Activated CD4-positive, alpha-beta T cell treated with anti-CD3 and anti-CD28 coated beads, Interleukin-2, amount 10 ng/mL, durations not matched to agents 24 days and 14 days (primary cell): ENCODE results near the gene LDLRAD4. TPM values are rescaled to one million over a fixed set of nuclear protein-coding genes. Genes with fewer than 3 reads are reported as not detected.
"Not testable (repeated sequence)": the region's sequence is repeated elsewhere in the genome, so short reads cannot be mapped to it uniquely, and the experiment has no call there.

Experiments used
- DNase-seq: peaks from one replicate; pipeline ENCODE4 v3.0.0; 2022
- H3K27ac Mint-ChIP-seq: one replicate; pipeline ENCODE4 v1.8.0; 2022; ENCODE audit warnings: mild to moderate bottlenecking, mixed read lengths
- H3K27me3 Mint-ChIP-seq: one replicate; pipeline ENCODE4 v1.8.0; 2022; ENCODE audit warnings: mixed read lengths
- H3K36me3 Mint-ChIP-seq: one replicate; pipeline ENCODE4 v1.8.0; 2022; ENCODE audit warnings: low read depth, mild to moderate bottlenecking, mixed read lengths
- H3K4me1 Mint-ChIP-seq: one replicate; pipeline ENCODE4 v1.8.0; 2021; ENCODE audit warnings: mixed read lengths
- H3K4me3 Mint-ChIP-seq: one replicate; pipeline ENCODE4 v1.8.0; 2022; ENCODE audit warnings: mild to moderate bottlenecking, moderate library complexity, mixed read lengths
- H3K9me3 Mint-ChIP-seq: one replicate; pipeline ENCODE4 v1.8.0; 2021; ENCODE audit warnings: mixed read lengths
- intact Hi-C: fragments of 100-400 bp; cut with micrococcal nuclease; formaldehyde crosslinking; loops from one replicate; pipeline ENCODE4 v1.15.1; 2023
- total RNA-seq: library from RNA; stranded (reverse); gene quantifications from 2 replicates; pipeline ENCODE4 v1.2.3, GENCODE V29; 2022

The LDLRAD4 gene
- total RNA-seq, 1 donor from 2014 or later = 36.5 TPM

DNA sequence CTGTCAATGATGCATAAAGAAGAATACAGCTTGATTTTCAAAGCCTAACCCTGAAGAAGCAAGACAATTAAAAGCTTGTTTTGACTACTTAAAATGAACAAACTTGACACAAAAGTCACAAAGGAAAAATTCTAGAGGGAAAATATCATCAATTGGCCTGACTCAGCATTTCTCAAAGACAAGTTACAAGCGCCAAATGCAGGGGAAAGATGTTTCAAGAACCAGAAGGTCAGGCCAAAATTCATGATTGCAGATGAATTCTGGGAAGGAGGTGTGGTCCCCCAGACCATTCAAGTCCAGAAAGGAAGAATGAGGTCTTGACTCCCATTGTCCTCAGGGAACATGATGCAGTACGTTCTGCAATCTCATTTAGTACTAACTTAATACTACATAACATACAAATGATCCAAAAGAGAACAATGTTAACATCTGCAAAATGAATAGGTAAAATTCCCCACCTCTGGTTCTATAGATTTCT, 443.3 kb downstream of the LDLRAD4 start:
- Mint-ChIP-seq H3K27ac (no peak overlapping the region), H3K4me3 (no peak overlapping the region), H3K36me3 (peaks cover 11% of the 10 kb centered on the region), H3K4me1 (no peaks in the 10 kb centered on the region), H3K27me3 (no peaks in the 10 kb centered on the region), H3K9me3 (no peaks in the 10 kb centered on the region)
- no peak for DNase-seq
- intact Hi-C loops = no loop called here

DNA sequence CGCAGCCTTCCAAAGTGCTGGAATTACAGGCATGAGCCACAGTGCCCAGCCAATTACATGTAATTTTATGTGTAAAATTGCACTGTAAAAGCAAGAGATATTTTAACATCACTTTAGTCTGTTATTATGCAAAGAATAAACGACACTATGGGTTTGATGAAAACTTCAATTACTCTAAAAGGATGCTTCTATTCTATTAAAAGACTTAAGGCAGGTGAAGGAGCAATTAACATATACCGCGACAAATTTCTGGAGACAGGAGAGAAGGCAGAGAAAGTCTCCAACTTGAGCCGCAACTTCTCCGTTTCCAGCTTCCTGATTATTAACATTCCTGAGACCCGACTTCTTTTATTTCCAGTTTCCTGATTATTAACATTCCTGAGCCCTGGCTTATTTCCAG, 454.1 kb downstream of the LDLRAD4 start:
- no peak for DNase-seq
- Mint-ChIP-seq H3K4me1 (peaks cover 3% of the 10 kb centered on the region), H3K4me3 (no peak overlapping the region), H3K27me3 (no peaks in the 10 kb centered on the region), H3K36me3 (peaks cover 26% of the 10 kb centered on the region), H3K9me3 (no peaks in the 10 kb centered on the region), H3K27ac (no peak overlapping the region)
- intact Hi-C loops = loop anchor here (10.0 kb wide), 1 partner anchor 52 kb away; the partner anchor contains the start of genes FAM210A and RNMT

DNA sequence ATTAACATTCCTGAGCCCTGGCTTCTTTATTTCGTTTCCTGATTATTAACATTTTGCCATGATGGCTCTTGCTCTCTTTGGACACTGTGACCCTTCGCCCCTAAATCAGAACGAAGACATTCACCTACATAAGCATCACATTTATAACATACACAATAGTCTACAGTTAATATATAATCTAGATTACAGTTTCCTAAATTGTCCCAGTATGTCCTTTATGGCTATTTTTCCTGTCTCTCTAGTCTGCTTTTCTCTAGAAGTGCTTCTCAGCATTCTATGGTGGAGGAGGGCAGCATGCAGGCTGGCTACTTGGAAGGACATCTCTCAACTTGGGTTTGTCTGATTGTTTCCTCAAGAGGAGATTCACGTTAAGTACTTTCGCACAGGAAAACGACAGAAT, 457.9 kb downstream of the LDLRAD4 start:
- Mint-ChIP-seq H3K9me3 (no peaks in the 10 kb centered on the region), H3K27me3 (no peaks in the 10 kb centered on the region), H3K4me1 (peaks cover 11% of the 10 kb centered on the region), H3K36me3 (peaks cover 12% of the 10 kb centered on the region), H3K27ac (no peak overlapping the region), H3K4me3 (no peak overlapping the region)
- intact Hi-C loops = loop anchor here (10.0 kb wide), 1 partner anchor 48 kb away; the partner anchor contains the start of genes FAM210A and RNMT
- no peak for DNase-seq

DNA sequence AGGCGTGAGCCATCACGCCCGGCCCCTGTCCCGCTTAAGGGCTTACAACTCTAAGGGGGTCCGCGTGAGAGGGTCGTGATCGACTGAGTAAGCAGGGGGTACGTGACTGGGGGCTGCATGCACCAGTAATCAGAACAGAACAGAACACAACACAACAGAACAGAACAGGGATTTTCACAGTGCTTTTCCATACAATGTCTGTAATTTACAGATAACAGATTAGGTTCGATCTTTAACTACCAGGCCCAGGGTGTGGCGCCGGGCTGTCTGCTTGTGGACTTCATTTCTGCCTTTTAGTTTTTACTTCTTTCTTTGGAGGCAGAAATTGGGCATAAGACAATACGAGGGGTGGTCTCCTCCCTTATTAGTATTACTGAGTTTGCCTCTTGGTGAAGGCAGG, 458.8 kb downstream of the LDLRAD4 start:
- not testable (repeated sequence) for H3K27ac Mint-ChIP-seq, H3K9me3 Mint-ChIP-seq, H3K4me3 Mint-ChIP-seq, H3K27me3 Mint-ChIP-seq
- intact Hi-C loops = loop anchor here (10.0 kb wide), 1 partner anchor 47 kb away; the partner anchor contains the start of genes FAM210A and RNMT
- peaks cover 11% of the 10 kb centered on the region for H3K4me1 Mint-ChIP-seq
- peaks cover 17% of the 10 kb centered on the region for H3K36me3 Mint-ChIP-seq
- DNase-seq = peak; percentile 37

DNA sequence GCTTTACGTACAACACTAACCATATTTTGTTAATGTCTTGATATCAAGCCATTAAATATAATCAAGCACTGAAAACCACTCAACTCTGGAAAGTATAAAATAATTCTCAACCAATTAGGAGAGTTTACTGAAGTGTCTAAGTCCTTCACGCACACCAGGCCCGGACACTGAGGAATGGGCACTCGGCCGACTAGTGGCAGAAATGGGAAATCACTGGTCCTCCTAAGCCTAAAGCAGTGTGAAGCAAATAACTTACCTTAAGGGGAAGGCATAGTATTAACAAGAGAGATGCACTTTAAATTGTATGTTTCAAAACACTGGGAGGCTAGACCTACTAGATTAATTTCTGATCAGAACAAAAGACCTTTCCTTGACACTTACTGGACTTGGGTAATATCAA, 462.1 kb downstream of the LDLRAD4 start:
- no peaks in the 10 kb centered on the region for H3K27me3 Mint-ChIP-seq
- intact Hi-C loops = no loop called here
- H3K4me1 Mint-ChIP-seq = peaks cover 11% of the 10 kb centered on the region
- no peaks in the 10 kb centered on the region for H3K9me3 Mint-ChIP-seq
- peak; percentile 55 for DNase-seq
- H3K27ac Mint-ChIP-seq = no peak overlapping the region
- H3K36me3 Mint-ChIP-seq = peaks cover 18% of the 10 kb centered on the region
- no peak overlapping the region for H3K4me3 Mint-ChIP-seq

DNA sequence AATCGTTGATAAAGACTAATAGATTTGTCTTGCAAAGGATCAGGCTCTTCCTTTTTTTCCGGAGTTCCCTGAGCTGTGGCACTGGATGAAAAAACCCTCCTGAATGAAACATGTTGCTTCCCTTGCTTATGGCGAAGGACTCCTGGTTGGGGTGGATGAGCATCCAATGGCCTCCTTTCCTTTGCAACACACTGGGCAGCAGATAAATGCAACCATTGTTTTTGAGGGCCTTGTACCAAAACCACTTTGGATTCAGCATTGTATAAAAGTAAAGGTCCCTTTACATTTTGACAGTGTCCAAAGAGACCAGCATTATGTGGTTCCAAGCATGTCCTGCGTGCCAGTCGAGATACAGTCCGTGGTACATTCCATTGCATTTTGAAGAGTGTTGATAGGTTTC, 463.1 kb downstream of the LDLRAD4 start:
- H3K27ac Mint-ChIP-seq = no peak overlapping the region
- H3K36me3 Mint-ChIP-seq = peaks cover 16% of the 10 kb centered on the region
- H3K9me3 Mint-ChIP-seq = no peaks in the 10 kb centered on the region
- intact Hi-C loops = no loop called here
- no peaks in the 10 kb centered on the region for H3K27me3 Mint-ChIP-seq
- peaks cover 11% of the 10 kb centered on the region for H3K4me1 Mint-ChIP-seq
- no peak overlapping the region for H3K4me3 Mint-ChIP-seq
- DNase-seq = peak; percentile 23

DNA sequence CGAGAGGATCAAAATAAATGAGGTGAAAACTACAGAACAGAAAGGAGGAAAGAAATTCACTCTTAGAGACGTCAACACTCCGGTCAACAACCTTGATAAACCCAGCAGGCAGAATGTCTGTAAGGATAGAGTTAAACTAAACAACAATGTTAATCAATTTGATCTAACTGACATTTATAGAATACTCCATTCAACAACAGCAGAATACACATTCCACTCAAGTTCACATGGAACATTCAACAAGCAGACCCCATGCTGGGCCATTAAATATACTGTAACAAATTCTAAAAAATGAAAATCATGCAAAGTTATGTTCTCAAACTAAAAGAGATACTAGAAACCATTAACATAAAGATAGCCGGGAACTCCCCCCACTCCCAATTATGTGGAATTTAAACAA, 466.0 kb downstream of the LDLRAD4 start:
- intact Hi-C loops = no loop called here
- Mint-ChIP-seq H3K27me3 (no peaks in the 10 kb centered on the region), H3K4me3 (no peak overlapping the region), H3K27ac (no peak overlapping the region), H3K9me3 (no peaks in the 10 kb centered on the region), H3K4me1 (peaks cover 6% of the 10 kb centered on the region), H3K36me3 (peaks cover 23% of the 10 kb centered on the region)
- DNase-seq = peak; percentile 16

DNA sequence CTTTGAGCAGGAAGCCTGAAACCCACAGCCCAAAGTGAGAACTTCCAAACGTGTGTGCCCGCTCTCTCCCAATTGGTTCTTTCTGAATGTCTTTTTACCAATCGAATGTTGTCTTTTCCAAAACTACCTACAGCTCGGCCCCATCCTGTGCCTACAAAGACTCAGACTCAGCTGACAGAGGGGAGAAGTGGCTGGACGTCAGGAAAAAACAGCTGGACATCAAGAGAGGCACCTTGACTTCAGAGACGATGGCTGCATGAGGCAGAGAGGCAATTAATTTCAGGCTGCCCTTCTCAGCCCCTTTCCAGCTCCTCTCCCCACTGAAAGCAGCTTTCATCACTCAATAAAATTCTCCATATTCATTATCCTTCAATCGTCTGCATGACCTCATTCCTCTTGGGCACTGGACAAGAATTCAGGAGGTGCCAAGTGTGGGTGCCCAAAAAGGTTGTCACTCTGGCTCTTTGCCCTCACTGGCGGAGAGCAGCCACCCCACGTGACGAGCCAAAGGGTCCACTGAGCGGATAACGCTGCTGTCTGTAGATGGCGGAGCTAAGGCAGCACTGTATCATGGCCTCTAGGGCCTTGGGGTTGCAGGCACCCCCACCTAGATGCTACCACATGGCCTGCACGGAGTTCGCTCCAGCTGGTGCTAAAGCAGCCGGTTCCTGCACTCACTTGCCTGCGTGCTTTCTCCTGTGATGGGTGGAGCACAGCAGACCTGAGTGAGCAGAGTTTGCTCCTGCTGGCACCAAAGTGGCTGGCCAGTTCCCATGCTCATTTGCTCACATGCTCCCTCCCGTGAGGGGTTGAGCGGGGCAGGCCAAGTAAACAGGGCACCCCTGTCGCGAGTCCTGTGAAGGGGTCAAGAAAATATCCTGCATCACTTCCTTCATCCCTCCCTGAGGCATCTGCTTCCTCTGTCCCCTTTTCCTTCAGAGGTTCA, 469.9 kb downstream of the LDLRAD4 start:
- Mint-ChIP-seq H3K36me3 (peaks cover 23% of the 10 kb centered on the region), H3K27ac (no peak overlapping the region), H3K4me1 (peaks cover 8% of the 10 kb centered on the region)

DNA sequence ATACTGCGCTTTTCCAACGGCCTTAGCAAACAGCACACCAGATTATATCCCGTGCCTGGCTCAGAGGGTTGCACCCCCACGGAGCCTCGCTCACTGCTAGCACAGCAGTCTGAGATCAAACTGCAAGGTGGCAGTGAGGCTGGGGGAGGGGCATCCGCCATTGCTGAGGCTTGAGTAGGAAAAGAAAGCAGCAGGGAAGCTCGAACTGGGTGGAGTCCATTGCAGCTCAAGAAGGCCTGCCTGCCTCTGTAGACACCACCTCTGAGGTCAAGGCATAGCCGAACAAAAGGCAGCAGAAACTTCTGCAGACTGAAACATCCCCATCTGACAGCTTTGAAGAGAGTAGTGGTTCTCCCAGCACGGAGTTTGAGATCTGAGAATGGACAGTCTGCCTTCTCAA, 471.5 kb downstream of the LDLRAD4 start:
- H3K27me3 Mint-ChIP-seq, intact Hi-C loops, H3K27ac Mint-ChIP-seq, H3K4me3 Mint-ChIP-seq: not testable (repeated sequence)
- Mint-ChIP-seq H3K9me3 (peaks cover 20% of the 10 kb centered on the region), H3K4me1 (peaks cover 10% of the 10 kb centered on the region), H3K36me3 (peaks cover 26% of the 10 kb centered on the region)
- DNase-seq = peak; percentile 18

More for the DNA sequence above, 469.9 kb downstream of the LDLRAD4 start:
- DNase-seq = peak; percentile 45
- Mint-ChIP-seq H3K27me3 (no peaks in the 10 kb centered on the region), H3K9me3 (peaks cover 14% of the 10 kb centered on the region), H3K4me3 (no peak overlapping the region)
- intact Hi-C loops = no loop called here

DNA sequence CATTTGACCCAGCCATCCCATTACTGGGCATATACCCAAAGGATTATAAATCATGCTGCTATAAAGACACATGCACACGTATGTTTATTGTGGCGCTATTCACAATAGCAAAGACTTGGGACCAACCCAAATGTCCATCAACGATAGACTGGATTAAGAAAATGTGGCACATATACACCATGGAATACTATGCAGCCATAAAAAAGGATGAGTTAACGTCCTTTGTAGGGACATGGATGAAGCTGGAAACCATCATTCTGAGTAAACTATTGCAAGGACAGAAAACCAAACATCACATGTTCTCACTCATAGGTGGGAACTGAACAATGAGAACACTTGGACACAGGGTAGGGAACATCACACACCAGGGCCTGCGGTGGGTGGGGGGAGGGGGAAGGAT, 476.8 kb downstream of the LDLRAD4 start:
- Mint-ChIP-seq H3K9me3 (peaks cover 24% of the 10 kb centered on the region), H3K36me3 (peaks cover 43% of the 10 kb centered on the region)
- H3K4me1 Mint-ChIP-seq, DNase-seq, H3K27ac Mint-ChIP-seq, H3K27me3 Mint-ChIP-seq, H3K4me3 Mint-ChIP-seq, intact Hi-C loops: not testable (repeated sequence)

DNA sequence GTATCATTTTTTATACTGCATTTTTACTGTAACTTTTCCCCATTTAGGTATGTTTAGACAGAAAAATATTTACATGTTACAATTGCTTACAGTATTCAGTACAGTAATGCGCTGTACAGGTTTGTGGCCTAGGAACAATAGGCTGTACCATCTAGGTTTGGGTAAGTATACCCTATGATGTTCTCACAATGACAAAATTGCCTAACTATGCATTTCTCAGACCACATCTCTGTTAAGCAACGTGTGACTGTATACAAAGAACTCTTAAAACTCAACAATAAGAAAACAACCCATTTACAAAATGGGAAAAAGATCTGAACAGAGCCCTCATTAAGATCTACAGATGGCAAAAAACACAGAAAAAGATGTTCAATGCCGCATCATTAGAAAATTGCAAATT, 478.4 kb downstream of the LDLRAD4 start:
- DNase-seq = no peak
- Mint-ChIP-seq H3K36me3 (peaks cover 46% of the 10 kb centered on the region), H3K9me3 (peaks cover 23% of the 10 kb centered on the region), H3K27me3 (no peaks in the 10 kb centered on the region), H3K4me1 (peaks cover 6% of the 10 kb centered on the region), H3K4me3 (no peak overlapping the region), H3K27ac (no peak overlapping the region)
- intact Hi-C loops = no loop called here

DNA sequence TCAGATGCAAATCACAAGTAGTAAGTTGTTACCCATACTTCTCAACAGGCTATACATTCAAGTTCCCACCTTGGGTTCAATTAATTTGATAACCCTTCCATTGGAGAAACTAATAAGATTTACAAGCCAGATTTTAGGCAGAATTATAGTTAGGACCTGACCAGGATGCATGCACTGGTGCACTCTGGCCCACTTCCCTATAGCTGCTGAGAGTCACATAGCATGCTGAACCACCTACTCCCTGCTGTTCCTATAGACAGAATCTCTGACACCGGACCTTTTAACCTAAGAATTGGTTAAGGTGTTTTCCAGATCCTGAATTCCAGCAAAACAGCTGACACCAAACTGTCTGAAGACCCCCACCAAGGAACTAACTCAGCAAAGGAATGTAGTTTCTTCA, 481.6 kb downstream of the LDLRAD4 start:
- peaks cover 13% of the 10 kb centered on the region for H3K9me3 Mint-ChIP-seq
- intact Hi-C loops = no loop called here
- H3K27ac Mint-ChIP-seq = no peak overlapping the region
- peak; percentile 21 for DNase-seq
- peaks cover 54% of the 10 kb centered on the region for H3K36me3 Mint-ChIP-seq
- peaks cover 1% of the 10 kb centered on the region for H3K4me1 Mint-ChIP-seq
- H3K4me3 Mint-ChIP-seq = no peak overlapping the region
- H3K27me3 Mint-ChIP-seq = no peaks in the 10 kb centered on the region
